GM23338 (cell line): ENCODE data around the gene GALE. TPM values are rescaled to one million over a fixed set of nuclear protein-coding genes. Genes with fewer than 3 reads are reported as not detected.

Experiments used
- ATAC-seq: fragments of 200-7000 bp; cut with Tn5 transposase; 3 replicates; pipeline ENCODE4 v1.9.1; 2020
- DNase-seq: peaks from one replicate; pipeline ENCODE4 v3.0.0-alpha.2; 2015; ENCODE audit warnings: low spot score
- H2AFZ ChIP-seq: fragments of 200-600 bp; sonication (generic); 2 replicates; pipeline ENCODE4 v1.8.0; 2016; ENCODE audit warnings: antibody characterized with exemption, mild to moderate bottlenecking, moderate library complexity
- H3F3A ChIP-seq: fragments of 200-600 bp; sonication (generic); replicated peaks from 2 replicates; pipeline ENCODE4 v1.8.0; 2017; ENCODE audit warnings: antibody characterized with exemption, mixed run types, low read depth
- H3K27ac ChIP-seq: fragments of 200-600 bp; sonication (generic); 2 replicates; pipeline ENCODE4 v1.6.1; 2016; ENCODE audit warnings: low read depth
- H3K27me3 ChIP-seq: fragments of 200-600 bp; sonication (generic); 2 replicates; pipeline ENCODE4 v1.8.0; 2016; ENCODE audit warnings: mild to moderate bottlenecking, mixed run types, moderate library complexity; ENCODE audit not compliant: insufficient read depth
- H3K36me3 ChIP-seq: fragments of 200-600 bp; sonication (generic); 2 replicates; pipeline ENCODE4 v1.8.0; 2016; ENCODE audit warnings: mild to moderate bottlenecking; ENCODE audit not compliant: insufficient read depth
- H3K4me1 ChIP-seq: fragments of 200-600 bp; sonication (generic); 2 replicates; pipeline ENCODE4 v1.8.0; 2016; ENCODE audit warnings: mild to moderate bottlenecking, moderate library complexity; ENCODE audit not compliant: insufficient read depth
- H3K4me2 ChIP-seq: fragments of 200-600 bp; sonication (generic); 2 replicates; pipeline ENCODE4 v1.7.1; 2017; ENCODE audit warnings: mixed run types
- H3K4me3 ChIP-seq: fragments of 200-600 bp; sonication (generic); 2 replicates; pipeline ENCODE4 v1.6.1; 2016; ENCODE audit warnings: mixed run types
- H3K79me2 ChIP-seq: fragments of 200-600 bp; sonication (generic); replicated peaks from 2 replicates; pipeline ENCODE4 v1.8.0; 2017; ENCODE audit warnings: mild to moderate bottlenecking; ENCODE audit not compliant: insufficient read depth
- H3K9me2 ChIP-seq: fragments of 200-600 bp; sonication (generic); 2 replicates; pipeline ENCODE4 v1.8.0; 2017; ENCODE audit not compliant: insufficient read depth
- H4K20me1 ChIP-seq: fragments of 200-600 bp; sonication (generic); replicated peaks from 2 replicates; pipeline ENCODE4 v1.8.0; 2017; ENCODE audit warnings: mild to moderate bottlenecking; ENCODE audit not compliant: insufficient read depth
- H3K27ac Mint-ChIP-seq: 2 replicates; pipeline ENCODE4 v1.8.0; 2020; ENCODE audit warnings: inconsistent platforms, mild to moderate bottlenecking, moderate library complexity, mixed read lengths
- H3K27me3 Mint-ChIP-seq: 3 replicates; pipeline ENCODE4 v1.8.0; 2022; ENCODE audit warnings: low read depth, mild to moderate bottlenecking, moderate library complexity, mixed read lengths, inconsistent platforms; ENCODE audit not compliant: insufficient read depth, poor library complexity
- H3K36me3 Mint-ChIP-seq: 3 replicates; pipeline ENCODE4 v1.8.0; 2021; ENCODE audit warnings: low read depth, mild to moderate bottlenecking, inconsistent platforms, moderate library complexity, mixed read lengths
- H3K4me1 Mint-ChIP-seq: 3 replicates; pipeline ENCODE4 v1.8.0; 2020; ENCODE audit warnings: mild to moderate bottlenecking, inconsistent platforms, mixed read lengths
- H3K4me3 Mint-ChIP-seq: 3 replicates; pipeline ENCODE4 v1.8.0; 2021; ENCODE audit warnings: moderate library complexity, mild to moderate bottlenecking, inconsistent platforms, mixed read lengths
- H3K9me3 Mint-ChIP-seq: 3 replicates; pipeline ENCODE4 v1.8.0; 2020; ENCODE audit warnings: moderate library complexity, mild to moderate bottlenecking, inconsistent platforms, mixed read lengths
- CREB1 ChIP-seq: fragments of 250-450 bp; sonication (Bioruptor Pico); IDR thresholded peaks from 2 replicates; pipeline ENCODE4 v1.5.0; 2020; ENCODE audit warnings: low read depth, mild to moderate bottlenecking, moderate library complexity
- ETS1 ChIP-seq: IDR thresholded peaks from 2 replicates; pipeline ENCODE4 v1.6.1; 2016; ENCODE audit warnings: antibody characterized with exemption
- JUNB ChIP-seq: IDR thresholded peaks from one replicate; pipeline ENCODE4 v1.6.1; 2016; ENCODE audit warnings: antibody characterized with exemption; ENCODE audit not compliant: unreplicated experiment
- NANOG ChIP-seq: IDR thresholded peaks from 2 replicates; pipeline ENCODE4 v1.6.1; 2016; ENCODE audit warnings: antibody characterized with exemption, borderline replicate concordance
- POLR2AphosphoS5 ChIP-seq: IDR thresholded peaks from 2 replicates; pipeline ENCODE4 v1.6.1; 2016; ENCODE audit warnings: antibody characterized with exemption, low read depth
- REST ChIP-seq: IDR thresholded peaks from one replicate; pipeline ENCODE4 v1.6.1; 2018; ENCODE audit warnings: antibody characterized with exemption; ENCODE audit not compliant: unreplicated experiment
- STAT1 ChIP-seq: IDR thresholded peaks from one replicate; pipeline ENCODE4 v1.6.1; 2016; ENCODE audit warnings: antibody characterized with exemption; ENCODE audit not compliant: unreplicated experiment
- ZNF462 ChIP-seq: fragments of 250-450 bp; sonication (Bioruptor Pico); IDR thresholded peaks from 2 replicates; pipeline ENCODE4 v1.5.0; 2020; ENCODE audit warnings: mild to moderate bottlenecking, moderate library complexity
- polyA plus RNA-seq: library from polyadenylated mRNA; unstranded; fragments of >200 nt; fragmentation: Nextera tagmentation; extraction: Ambion mirVana; gene quantifications from 2 replicates; pipeline ENCODE4 v1.2.1, GENCODE V29; 2016
- total RNA-seq: library from RNA; depleted of rRNA; stranded (reverse); fragments of >200 nt; shearing (Covaris generic); gene quantifications from 2 replicates; pipeline ENCODE4 v1.2.3, GENCODE V29; 2014

Gene GALE
- total and polyA plus RNA-seq, 2 experiments from 2014 or later, result 28.1 to 31.7 TPM

GRCh38 chr1:23792151-23792945 is 8.2 kb downstream of the GALE start (continued):
- TF ChIP-seq POLR2AphosphoS5, result no peak
- no peak for TF ChIP-seq REST
- no peak for TF ChIP-seq STAT1

- DNase-seq (peak; percentile 79), ATAC-seq (peak; percentile 59)
- Mint-ChIP-seq H3K4me3 (peak overlapping the region; percentile 98), H3K36me3 (peaks cover 35% of the 10 kb centered on the region), H3K27me3 (peaks cover 11% of the 10 kb centered on the region), H3K9me3 (no peaks in the 10 kb centered on the region), H3K4me1 (peaks cover 15% of the 10 kb centered on the region), H3K27ac (peak overlapping the region; percentile 90)
- peaks cover 14% of the 10 kb centered on the region for H3K79me2 ChIP-seq
- 0 out of 2 replicates have a peak overlapping the region, but pooled peaks have one; percentile 47 for H2AFZ ChIP-seq
- H3K27me3 ChIP-seq, result no peaks in the 10 kb centered on the region
- H3K4me2 ChIP-seq, result peak overlapping the region; percentile 81
- no peaks in the 10 kb centered on the region for H3K9me2 ChIP-seq
- peak overlapping the region; percentile 80 for H3K27ac ChIP-seq
- 0 out of 2 replicates have a peak, but pooled peaks cover 16% of the 10 kb centered on the region for H3F3A ChIP-seq
- peak overlapping the region; percentile 98 for H3K4me3 ChIP-seq
- H4K20me1 ChIP-seq, result no peaks in the 10 kb centered on the region; the same call in 1 of the 2 replicates
- peaks cover 8% of the 10 kb centered on the region; the same call in 1 of the 2 replicates for H3K36me3 ChIP-seq
- H3K4me1 ChIP-seq, result peaks cover 7% of the 10 kb centered on the region; the same call in 1 of the 2 replicates
- TF ChIP-seq JUNB (no peak), ETS1 (no peak), POLR2AphosphoS5 (no peak; the same call in 1 of the 2 replicates), REST (no peak), NANOG (no peak), CREB1 (no peak), ZNF462 (CRISPR knock-in tag) (no peak)
These were observed 9.0 kb downstream of the GALE start for GRCh38 chr1:23791516-23792047.
